SU-DHL-6 (cell line): Measurements from ENCODE around the gene CTNNBL1.

Source experiments
- EZH2phosphoT487 ChIP-seq: fragments of 200-600 bp; sonication (generic), shearing (Covaris generic); conservative IDR thresholded peaks from 2 replicates; pipeline ENCODE4 v1.6.1; 2018; ENCODE audit warnings: mild to moderate bottlenecking, antibody characterized with exemption, low read length, moderate library complexity, mixed read lengths
- TF ChIP-seq, protein P1 (sequence below): fragments of 200-600 bp; sonication (generic); IDR thresholded peaks from one replicate; pipeline ENCODE4 v1.5.1; 2017; ENCODE audit warnings: antibody characterized with exemption, mild to moderate bottlenecking, low read length, moderate library complexity; ENCODE audit not compliant: insufficient read depth, poor library complexity, severe bottlenecking

DNA sequence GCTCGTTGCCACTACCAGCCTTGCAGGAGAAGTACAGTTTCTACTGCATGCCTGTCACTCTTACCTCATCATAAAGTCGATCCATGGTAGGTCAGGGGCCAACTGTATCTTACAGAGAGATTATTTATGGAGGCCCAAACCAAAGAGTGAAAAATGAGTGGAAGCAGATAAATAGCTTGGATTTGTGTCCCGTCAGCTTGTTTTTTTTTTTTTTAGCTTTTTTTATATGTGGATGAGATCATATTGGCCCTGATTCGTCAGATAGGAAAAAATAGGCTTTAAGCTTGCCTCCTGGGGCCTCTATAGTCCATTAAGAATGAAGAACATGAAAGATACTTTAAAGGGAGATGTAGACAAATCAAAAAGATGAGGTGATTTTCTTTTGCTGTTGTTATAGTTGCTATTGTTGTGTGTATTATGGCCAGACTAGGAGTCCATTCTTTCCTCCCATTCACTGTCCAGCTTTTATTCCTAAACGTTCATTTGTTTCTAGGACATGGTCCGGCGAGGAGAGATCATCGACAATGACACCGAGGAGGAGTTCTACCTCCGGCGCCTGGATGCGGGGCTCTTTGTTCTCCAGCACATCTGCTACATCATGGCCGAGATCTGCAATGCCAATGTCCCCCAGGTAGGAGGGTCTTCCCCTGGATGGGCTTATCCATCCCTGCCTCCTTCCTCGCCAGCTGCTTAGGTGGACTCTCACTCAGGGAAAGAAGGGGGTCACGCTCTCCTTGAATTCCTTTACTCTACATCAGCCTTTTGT is 165.8 kb downstream of the CTNNBL1 start:
- TF ChIP-seq, protein P1, sequence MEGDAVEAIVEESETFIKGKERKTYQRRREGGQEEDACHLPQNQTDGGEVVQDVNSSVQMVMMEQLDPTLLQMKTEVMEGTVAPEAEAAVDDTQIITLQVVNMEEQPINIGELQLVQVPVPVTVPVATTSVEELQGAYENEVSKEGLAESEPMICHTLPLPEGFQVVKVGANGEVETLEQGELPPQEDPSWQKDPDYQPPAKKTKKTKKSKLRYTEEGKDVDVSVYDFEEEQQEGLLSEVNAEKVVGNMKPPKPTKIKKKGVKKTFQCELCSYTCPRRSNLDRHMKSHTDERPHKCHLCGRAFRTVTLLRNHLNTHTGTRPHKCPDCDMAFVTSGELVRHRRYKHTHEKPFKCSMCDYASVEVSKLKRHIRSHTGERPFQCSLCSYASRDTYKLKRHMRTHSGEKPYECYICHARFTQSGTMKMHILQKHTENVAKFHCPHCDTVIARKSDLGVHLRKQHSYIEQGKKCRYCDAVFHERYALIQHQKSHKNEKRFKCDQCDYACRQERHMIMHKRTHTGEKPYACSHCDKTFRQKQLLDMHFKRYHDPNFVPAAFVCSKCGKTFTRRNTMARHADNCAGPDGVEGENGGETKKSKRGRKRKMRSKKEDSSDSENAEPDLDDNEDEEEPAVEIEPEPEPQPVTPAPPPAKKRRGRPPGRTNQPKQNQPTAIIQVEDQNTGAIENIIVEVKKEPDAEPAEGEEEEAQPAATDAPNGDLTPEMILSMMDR = no peak
- TF ChIP-seq EZH2phosphoT487 = no peak
